Mesothelial cell of epicardium (in vitro differentiated cells): Measurements from ENCODE around the gene PDPN. TPM values are rescaled to one million over a fixed set of nuclear protein-coding genes. Genes with fewer than 3 reads are reported as not detected.
"Not testable (repeated sequence)": the region's sequence is repeated elsewhere in the genome, so short reads cannot be mapped to it uniquely, and the experiment has no call there.

Experiments
- DNase-seq, 2 experiments: peaks; one replicate each; pipeline ENCODE4 v3.0.0; 2021; ENCODE audit warnings: low spot score in 2 of 2; ENCODE audit not compliant: unreplicated experiment in 2 of 2
- H3K27ac Mint-ChIP-seq: 2 replicates; pipeline ENCODE4 v1.8.0; 2021; ENCODE audit warnings: mixed read lengths
- H3K27me3 Mint-ChIP-seq: 2 replicates; pipeline ENCODE4 v1.8.0; 2021; ENCODE audit warnings: low read depth, mixed read lengths
- H3K36me3 Mint-ChIP-seq: 2 replicates; pipeline ENCODE4 v1.8.0; 2021; ENCODE audit warnings: mixed read lengths
- H3K4me1 Mint-ChIP-seq: 2 replicates; pipeline ENCODE4 v1.8.0; 2021; ENCODE audit warnings: mixed read lengths
- H3K4me3 Mint-ChIP-seq: 2 replicates; pipeline ENCODE4 v1.8.0; 2021; ENCODE audit warnings: mild to moderate bottlenecking, moderate library complexity, mixed read lengths
- H3K9me3 Mint-ChIP-seq: 2 replicates; pipeline ENCODE4 v1.8.0; 2021; ENCODE audit warnings: mixed read lengths
- total RNA-seq: library from RNA; stranded (reverse); gene quantifications from 3 replicates; pipeline ENCODE4 v1.2.1, GENCODE V29; 2021
- TF ChIP-seq, protein P1 (sequence below): fragments of 200-600 bp; sonication (generic); IDR thresholded peaks from one replicate; pipeline ENCODE4 v1.5.0; 2021; ENCODE audit warnings: antibody characterized with exemption; ENCODE audit not compliant: unreplicated experiment

The PDPN gene
- total RNA-seq, 1 donor from 2014 or later = 105 TPM

DNA sequence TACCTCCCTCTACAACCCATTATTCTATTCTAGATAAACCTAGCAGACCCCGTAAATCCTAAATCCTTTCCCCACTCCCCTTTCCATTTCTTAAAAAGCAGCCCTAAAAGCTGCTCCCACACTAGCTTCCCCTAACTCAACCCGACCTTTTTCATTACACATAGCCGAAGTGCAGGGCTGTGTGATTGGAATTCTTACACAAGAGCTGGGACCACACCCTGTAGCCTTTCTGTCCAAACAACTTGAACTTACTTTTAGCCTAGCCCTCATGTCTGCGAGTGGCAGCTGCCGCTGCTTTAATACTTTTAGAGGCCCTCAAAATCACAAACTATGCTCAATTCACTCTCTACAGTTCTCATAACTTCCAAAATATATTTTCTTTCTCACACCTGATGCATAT lies 19.6 kb upstream of the PDPN start:
- Mint-ChIP-seq H3K9me3 (no peaks in the 10 kb centered on the region), H3K4me1 (no peaks in the 10 kb centered on the region), H3K36me3 (no peaks in the 10 kb centered on the region), H3K27ac (no peak overlapping the region), H3K27me3 (peaks cover 33% of the 10 kb centered on the region), H3K4me3 (no peak overlapping the region)
- DNase-seq = no peak
- TF ChIP-seq, protein P1, sequence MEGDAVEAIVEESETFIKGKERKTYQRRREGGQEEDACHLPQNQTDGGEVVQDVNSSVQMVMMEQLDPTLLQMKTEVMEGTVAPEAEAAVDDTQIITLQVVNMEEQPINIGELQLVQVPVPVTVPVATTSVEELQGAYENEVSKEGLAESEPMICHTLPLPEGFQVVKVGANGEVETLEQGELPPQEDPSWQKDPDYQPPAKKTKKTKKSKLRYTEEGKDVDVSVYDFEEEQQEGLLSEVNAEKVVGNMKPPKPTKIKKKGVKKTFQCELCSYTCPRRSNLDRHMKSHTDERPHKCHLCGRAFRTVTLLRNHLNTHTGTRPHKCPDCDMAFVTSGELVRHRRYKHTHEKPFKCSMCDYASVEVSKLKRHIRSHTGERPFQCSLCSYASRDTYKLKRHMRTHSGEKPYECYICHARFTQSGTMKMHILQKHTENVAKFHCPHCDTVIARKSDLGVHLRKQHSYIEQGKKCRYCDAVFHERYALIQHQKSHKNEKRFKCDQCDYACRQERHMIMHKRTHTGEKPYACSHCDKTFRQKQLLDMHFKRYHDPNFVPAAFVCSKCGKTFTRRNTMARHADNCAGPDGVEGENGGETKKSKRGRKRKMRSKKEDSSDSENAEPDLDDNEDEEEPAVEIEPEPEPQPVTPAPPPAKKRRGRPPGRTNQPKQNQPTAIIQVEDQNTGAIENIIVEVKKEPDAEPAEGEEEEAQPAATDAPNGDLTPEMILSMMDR = no peak

DNA sequence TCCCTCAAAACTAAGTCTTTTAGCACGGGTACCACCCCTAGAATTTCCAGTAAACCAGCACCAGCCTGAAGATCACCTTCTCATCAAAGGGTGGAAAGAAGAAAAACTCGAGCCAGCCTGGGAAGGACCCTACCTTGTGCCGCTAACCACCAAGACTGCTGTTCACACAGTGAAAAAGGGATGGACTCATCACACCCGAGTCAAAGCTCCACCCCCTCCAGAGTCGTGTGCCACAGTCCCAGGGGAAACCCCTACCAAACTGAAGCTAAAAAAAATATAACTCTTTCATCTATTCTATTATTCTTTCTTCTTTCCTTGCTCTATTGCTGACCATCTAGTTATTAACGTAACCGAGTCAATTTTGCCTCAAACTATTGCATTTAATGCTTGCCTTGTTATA lies 13.2 kb upstream of the PDPN start:
- not testable (repeated sequence) for H3K9me3 Mint-ChIP-seq, H3K4me3 Mint-ChIP-seq, DNase-seq, H3K4me1 Mint-ChIP-seq, H3K27ac Mint-ChIP-seq, H3K36me3 Mint-ChIP-seq
- H3K27me3 Mint-ChIP-seq = peaks cover 20% of the 10 kb centered on the region

GRCh38 chr1:13570924-13571323 lies 12.7 kb upstream of the PDPN start:
- no peak overlapping the region for H3K27ac Mint-ChIP-seq
- no peak for DNase-seq
- H3K9me3 Mint-ChIP-seq = peaks cover 3% of the 10 kb centered on the region
- no peaks in the 10 kb centered on the region for H3K4me1 Mint-ChIP-seq
- H3K4me3 Mint-ChIP-seq = no peak overlapping the region
- TF ChIP-seq, protein P1 = peak; percentile 21
- no peaks in the 10 kb centered on the region for H3K36me3 Mint-ChIP-seq
- peaks cover 23% of the 10 kb centered on the region for H3K27me3 Mint-ChIP-seq

GRCh38 chr1:13573586-13573985 lies 10.0 kb upstream of the PDPN start:
- TF ChIP-seq, protein P1 = no peak
- no peak for DNase-seq
- no peak overlapping the region for H3K27ac Mint-ChIP-seq
- peaks cover 35% of the 10 kb centered on the region for H3K27me3 Mint-ChIP-seq
- H3K4me1 Mint-ChIP-seq = no peaks in the 10 kb centered on the region
- H3K36me3 Mint-ChIP-seq = no peaks in the 10 kb centered on the region
- H3K9me3 Mint-ChIP-seq = peaks cover 3% of the 10 kb centered on the region
- H3K4me3 Mint-ChIP-seq = no peak overlapping the region

- Mint-ChIP-seq H3K36me3 (no peaks in the 10 kb centered on the region), H3K27me3 (peaks cover 24% of the 10 kb centered on the region), H3K9me3 (no peaks in the 10 kb centered on the region), H3K27ac (no peak overlapping the region), H3K4me1 (peaks cover 7% of the 10 kb centered on the region), H3K4me3 (no peak overlapping the region)
- no peak for DNase-seq
- TF ChIP-seq, protein P1 = no peak
Observed at GRCh38 chr1:13576926-13577325, 6.7 kb upstream of the PDPN start.

GRCh38 chr1:13577846-13578245 lies 5.8 kb upstream of the PDPN start:
- no peaks in the 10 kb centered on the region for H3K36me3 Mint-ChIP-seq
- no peak overlapping the region for H3K4me3 Mint-ChIP-seq
- no peak for DNase-seq
- H3K4me1 Mint-ChIP-seq = peaks cover 16% of the 10 kb centered on the region
- peaks cover 18% of the 10 kb centered on the region for H3K27me3 Mint-ChIP-seq
- TF ChIP-seq, protein P1 = no peak
- H3K9me3 Mint-ChIP-seq = no peaks in the 10 kb centered on the region
- H3K27ac Mint-ChIP-seq = no peak overlapping the region
